Measurements from ENCODE around the gene OOSP4B.
"Not testable (repeated sequence)": the region's sequence is repeated elsewhere in the genome, so short reads cannot be mapped to it uniquely, and the experiment has no call there.

OOSP4B gene

DNA sequence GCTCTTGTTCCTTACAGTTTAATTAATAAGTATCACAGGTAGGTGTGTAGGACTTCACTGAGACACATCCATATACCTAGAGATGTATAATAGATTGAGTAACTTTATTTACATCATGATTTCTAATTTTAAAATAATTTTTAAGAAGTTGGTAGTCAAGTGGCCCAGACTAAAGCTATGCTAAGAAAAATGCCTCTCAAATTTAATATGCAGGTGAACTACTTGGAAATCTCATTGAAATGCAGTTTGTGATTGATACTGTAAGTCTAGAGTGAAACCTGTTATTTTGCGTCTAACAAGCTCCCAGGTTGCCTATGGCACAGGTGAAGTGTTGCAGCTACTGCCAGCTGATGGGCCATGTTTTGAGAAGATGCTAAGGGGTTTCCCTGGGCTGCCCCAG, at the start of gene OOSP4B:
Gene OOSP4B (plus strand): TSS at position 301 of the 400 bp plus-strand sequence.
- DNase-seq: no peak

DNA sequence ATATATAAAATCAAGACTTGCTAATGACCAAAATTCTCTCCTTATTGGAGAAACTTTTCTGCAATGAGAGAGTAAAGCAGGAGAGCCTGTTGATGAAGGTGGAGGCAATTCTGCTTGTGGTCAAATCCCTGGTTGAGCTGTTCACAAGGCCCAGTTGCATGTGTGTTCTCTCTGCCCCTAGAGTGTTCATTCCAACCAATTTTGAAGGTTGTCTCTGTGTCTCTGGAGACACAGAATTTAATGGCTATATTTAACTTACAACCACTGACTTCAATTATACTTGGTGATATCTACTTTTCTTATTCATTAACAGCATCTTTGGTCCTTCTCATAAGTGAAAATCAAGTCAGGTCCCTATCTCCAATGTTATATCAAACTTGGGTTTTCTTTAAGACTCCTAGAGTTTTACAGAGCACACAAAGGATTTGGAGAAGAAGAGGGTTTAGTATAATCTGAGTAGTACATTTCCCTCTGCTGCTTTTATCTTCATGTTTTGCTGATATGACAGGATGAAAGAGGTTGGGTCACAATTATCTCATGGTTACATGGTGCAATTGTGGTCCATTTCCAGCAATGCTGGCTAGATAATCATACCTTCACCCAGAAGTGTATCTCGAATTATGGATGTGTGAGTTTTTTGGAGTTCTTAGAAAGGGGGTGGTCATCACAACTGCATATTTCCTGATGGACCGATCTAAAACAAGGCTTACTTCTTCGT, 49.1 kb upstream of the OOSP4B start:
- DNase-seq: no peak

DNA sequence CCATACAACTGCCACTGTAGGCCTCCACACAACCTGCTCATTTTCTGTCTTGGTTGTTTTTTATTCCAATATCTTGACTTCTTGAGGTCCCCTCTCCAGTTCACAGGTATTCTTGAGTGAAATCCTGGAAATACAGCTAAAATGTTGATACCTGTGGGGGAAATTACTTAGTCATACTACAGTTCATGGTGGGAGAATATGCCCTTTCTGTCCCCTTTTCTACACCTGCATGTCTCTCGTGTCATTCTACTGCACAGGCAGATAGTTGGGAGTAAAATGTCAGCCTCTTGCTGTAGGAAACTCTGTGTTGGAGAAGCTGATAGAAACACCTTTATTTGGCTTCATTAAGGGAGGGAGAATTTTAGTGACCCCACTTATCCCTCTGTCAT, 48.6 kb upstream of the OOSP4B start:
- no peak for DNase-seq

DNA sequence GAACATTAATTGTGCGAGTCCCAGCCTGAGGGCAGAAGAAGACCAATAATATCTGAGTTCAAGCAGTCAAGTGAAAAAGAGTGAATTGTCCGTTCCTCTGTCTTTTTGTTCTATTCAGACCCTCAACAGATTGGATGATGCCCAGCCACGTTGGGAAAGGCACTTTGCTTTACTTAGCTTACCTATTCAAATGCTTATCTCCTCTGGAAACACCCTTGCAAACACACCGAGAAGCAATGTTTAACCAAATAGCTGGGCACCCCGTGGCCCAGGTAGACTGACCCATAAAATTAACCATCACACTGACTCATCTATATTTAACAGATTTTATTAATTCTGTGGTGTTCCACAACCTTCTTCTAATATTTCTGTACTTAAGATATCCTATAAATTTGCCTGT, 43.9 kb upstream of the OOSP4B start:
- no peak for DNase-seq

DNA sequence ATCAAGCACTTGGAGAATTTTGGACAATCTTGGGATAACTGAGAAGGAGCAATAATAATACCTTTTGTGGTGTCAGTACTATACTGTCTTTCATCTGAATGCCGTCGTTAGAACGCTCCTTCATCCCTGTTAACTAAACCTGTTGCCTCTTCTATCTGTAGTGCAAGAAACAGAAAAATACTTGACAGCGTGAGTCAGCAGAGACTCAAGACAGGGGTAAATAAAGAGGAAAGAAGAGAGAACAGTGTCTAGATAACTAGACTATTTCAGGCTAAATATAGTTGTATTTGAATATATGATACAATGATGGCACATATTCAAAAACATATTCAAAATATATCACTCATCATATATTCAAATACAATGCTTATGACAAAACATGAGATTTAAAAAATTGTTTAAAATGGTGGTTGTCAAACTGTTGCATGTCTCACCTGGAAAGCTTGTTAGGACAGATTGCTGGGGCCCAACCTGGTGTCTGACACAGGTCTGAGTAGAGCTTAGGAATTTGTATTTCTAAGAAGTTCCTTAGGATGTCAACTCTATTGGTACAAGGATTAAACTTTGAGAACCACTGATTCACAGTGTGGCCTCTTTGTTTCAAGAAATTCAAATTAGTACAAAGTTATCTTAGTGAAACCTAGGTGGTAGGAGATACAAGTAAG, 35.7 kb upstream of the OOSP4B start:
- no peak for DNase-seq

DNA sequence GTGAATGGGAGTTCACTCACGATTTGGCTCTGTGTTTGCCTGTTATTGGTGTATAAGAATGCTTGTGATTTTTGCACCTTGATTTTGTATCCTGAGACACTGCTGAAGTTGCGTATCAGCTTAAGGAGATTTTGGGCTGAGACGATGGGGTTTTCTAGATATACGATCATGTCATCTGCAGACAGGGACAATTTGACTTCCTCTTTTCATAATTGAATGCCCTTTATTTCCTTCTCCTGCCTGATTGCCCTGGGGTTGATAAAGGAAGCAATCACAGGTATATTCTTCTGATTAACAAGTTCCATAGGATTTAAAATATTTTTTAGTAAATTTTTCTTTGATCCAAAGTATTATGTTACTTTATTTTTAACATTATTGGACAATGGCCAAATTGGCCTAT, 34.9 kb upstream of the OOSP4B start:
- DNase-seq: not testable (repeated sequence)

DNA sequence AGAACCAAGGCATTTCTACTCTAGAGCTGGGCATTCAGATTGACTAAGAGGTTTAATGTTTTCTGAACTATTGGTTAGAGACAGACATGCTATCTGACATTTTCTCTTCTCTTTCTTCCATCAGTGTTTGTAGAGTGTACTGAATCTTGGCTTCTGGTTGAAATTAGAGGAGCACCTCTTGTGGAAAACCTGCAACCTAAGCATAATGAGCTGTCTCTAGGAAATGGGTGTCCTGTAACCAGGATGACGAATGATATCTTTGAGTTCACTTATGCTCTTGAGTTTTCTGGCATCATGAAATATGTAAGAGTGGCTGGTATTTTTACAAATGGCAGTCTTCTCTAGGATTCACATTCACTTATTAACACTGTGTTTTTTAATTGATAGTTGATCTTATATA, 33.8 kb upstream of the OOSP4B start:
- DNase-seq: no peak

DNA sequence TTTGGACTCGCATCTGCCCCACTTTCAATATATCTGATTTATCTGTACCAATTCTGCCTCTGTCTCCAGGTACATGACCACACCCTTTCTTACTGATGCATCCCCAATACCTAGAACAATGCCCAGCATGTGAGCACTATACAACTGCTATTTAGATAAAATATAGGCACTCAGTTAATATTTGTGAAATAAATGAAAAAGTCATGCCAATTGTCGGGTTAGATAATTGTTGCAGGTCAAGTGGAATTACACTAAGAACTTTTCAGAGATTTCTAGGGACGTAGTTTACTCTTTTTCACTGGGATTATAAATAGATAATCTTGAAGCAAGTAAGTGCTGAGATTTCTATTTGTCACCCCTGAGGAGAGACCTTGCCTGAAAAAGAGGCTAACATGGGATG, 32.6 kb upstream of the OOSP4B start:
- no peak for DNase-seq

DNA sequence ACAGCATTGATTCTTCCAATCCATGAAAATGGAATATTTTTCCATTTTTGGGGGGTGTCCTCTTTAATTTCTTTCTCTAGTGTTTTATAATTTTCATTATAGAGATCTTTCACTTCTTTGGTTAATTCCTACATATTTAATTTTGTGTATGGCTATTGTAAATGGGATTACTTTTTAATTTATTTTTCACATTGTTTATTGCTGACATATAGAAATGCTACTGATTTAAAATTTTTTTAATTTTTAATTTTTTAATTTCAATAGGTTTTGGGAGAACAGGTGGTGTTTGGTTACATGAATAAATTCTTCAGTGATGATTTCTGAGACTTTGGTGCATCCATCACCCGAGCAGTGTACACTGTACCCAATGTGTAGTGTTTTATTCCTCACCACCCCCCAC, 26.6 kb upstream of the OOSP4B start:
- no peak for DNase-seq

DNA sequence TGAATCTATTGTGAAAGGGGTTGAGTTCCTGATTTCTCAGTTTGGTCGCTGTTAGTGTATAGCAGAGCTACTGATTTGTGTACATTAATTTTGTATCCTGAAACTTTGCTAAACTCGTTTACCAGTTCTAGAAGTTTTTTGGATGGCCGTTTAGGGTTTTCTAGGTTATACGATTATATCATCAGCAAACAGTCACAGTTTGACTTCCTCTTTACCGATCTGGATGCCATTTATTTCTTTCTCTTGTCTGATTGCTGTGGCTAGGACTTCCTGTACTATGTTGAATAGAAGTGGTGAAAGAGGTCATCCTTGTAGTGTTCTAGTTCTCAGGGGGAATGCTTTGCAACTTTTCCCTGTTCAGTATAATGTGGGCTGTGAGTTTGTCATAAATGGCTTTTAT, 24.6 kb upstream of the OOSP4B start:
- no peak for DNase-seq

DNA sequence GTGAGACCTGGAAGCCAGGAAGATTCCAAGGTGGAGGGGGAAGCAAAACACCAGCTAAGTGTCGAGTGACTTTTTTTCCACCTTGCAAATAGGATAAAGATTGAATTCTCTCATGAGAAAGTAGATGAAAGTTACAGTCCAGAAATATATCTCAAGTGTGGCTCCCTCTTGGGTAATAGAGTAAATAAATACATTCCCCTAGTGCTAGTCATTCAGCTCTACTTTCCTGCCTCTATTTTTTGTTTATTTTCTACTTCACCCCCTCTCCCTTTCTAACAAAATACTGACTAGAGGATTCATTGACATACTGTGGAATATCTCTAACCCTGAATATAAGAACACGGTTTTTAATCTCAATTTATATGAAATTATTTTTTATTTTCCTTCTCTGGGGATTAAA, 19.2 kb upstream of the OOSP4B start:
- no peak for DNase-seq

DNA sequence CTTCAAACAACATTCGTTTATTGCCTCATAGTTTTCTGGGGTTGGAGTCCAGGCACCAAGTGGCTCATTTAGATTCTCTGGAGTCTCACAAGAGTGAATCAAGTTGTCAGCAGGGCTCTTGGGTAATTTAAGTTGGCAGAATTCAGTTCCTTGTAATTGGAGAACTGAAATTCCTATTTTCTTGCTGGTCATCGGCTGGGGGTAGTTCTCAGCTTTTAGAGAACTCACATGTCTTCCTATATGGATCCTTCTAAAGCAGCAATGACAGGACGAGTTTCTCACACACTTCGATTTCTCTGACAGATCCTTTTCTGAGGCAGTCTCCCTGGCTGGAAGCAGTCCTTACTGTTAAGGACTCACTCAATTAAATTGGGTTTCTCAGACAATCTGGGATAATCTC, 17.3 kb upstream of the OOSP4B start:
- no peak for DNase-seq

DNA sequence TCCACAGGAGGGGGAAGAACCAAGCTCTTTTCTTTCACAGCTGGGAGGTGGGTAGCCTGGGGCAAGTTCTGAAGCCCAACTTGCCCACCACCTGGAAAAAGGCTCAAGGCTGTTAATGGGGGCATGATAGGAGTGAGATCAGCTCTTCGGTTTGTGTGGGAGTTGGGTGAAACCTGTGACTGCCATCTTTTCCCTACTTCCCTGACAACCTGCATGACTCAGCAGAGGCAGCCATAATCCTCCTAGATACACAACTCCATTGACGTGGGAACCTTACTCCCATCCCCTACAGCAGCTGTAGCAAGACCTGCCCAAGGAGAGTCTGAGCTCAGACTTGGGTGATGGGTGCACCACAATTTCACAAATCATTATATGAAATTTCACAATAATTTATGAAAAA, 13.3 kb upstream of the OOSP4B start:
- no peak for DNase-seq

DNA sequence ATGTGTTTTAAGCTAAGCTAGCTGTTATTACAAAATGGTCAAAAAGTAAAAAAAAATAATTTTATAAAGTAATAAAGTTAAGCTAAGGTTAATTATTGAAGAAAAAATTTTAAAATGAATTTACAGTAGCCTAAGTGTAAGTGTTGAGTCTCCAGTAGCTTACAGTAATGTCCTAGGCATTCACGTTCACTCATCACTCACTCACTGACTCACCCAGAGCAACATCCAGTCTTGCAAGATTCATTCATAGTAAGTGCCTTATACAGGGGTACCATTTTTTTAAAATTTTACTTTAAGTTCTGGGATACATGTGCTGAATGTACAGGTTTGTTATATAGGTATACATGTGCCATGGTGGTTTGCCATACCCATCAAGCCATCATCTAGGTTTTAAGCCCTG, 11.6 kb upstream of the OOSP4B start:
- DNase-seq: no peak

DNA sequence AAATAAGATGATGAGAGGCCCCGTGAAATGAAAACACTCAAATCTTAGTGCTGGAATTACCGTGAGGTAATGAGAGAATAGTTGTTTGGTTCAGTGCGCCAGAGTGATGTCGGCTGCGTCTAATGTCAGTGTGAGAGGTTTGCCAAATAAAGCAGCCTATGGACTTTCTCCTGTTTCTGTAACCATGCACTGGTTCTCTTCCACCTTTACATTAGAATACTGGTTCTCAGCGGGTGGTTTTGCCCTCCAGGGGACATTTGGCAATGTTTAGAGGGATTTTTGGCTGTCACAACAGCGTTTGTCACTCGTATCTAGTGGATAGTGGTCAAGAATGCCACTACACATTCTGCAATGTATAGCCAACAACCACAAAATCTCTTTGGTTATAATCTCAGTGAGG, 1.1 kb downstream of the OOSP4B start:
- no peak for DNase-seq

DNA sequence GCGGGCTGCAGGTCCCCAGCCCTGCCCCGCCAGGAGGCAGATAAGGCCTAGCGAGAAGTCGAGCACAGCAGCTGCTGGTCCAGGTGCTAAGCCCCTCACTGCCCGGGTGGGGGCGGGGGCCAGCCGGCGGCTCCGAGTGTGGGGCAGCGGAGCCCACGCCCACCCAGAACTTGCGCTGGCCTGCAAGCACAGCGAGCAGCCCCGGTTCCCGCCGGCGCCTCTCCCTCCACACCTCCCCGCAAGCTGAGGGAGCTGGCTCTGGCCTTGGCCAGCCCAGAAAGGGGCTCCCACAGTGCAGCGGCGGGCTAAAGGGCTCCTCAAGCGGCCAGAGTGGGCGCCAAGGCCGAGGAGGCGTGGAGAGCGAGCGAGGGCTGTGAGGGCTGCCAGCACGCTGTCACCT, 3.4 kb downstream of the OOSP4B start:
- DNase-seq: not testable (repeated sequence)

DNA sequence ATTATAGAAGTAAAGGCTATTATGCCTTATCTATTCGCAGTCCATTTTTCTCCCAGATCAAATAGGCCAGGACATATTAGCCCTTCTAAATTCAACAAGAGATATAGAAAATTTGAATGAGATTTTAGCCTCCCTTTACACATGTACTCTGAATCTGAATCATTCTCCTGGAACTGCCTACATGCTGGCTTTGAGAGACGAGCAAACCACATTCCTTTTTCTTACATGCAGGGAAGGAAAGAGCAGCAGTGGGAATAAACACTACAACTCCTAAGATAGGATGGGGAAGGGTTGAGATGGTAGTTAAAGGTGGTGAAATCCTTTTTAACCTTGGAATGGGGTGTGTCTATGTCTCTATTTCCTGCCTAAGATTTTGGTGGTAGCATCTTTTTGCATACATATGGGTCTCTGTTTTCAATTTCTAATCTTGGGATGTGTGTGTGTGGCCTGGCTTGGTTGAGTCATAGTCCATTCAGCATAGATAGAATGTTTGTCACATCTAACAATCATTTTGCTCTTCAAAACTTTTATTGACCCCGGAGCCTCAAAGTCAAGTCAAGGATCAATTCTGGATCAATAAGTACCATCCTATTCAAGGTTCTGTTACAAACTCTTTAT, 12.1 kb downstream of the OOSP4B start:
- DNase-seq: no peak

DNA sequence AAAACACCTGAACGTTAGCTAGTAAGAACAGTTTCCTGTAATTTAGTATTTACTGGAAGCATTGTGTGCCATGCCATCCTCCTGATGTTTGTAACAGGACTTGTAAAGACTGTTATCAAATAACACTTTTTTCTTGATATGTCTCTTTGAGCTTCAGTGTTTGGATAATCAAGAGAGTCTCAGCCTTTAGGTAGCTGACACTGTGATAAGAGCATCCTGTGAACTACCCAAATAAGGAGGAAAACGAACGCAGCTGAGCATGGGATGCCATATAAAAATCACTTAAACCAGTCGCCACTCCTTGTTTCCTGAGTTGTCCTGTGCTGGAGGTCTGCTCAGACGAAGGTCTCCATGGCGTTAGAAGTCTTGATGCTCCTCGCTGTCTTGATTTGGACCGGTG, 23.1 kb downstream of the OOSP4B start, which contains the start of gene OOSP2:
Gene OOSP2 (plus strand): TSS at position 301 of the 400 bp plus-strand sequence. CDS start 51 bp downstream, at position 352.
- DNase-seq: no peak

DNA sequence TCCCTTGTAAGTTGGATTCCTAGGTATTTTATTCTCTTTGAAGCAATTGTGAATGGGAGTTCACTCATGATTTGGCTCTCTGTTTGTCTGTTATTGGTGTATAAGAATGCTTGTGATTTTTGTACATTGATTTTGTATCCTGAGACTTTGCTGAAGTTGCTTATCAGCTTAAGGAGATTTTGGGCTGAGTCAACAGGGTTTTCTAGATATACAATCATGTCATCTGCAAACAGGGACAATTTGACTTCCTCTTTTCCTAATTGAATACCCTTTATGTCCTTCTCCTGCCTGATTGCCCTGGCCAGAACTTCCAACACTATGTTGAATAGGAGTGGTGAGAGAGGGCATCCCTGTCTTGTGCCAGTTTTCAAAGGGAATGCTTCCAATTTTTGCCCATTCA, 33.4 kb downstream of the OOSP4B start:
- DNase-seq: not testable (repeated sequence)

DNA sequence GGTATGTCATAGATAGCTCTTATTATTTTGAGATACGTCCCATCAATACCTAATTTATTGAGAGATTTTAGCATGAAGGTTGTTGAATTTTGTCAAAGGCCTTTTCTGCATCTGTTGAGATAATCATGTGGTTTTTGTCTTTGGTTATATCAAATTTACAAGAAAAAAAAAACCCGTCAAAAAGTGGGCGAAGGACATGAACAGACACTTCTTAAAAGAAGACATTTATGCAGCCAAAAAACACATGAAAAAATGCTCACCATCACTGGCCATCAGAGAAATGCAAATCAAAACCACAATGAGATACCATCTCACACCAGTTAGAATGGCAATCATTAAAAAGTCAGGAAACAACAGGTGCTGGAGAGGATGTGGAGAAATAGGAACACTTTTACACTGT, 33.9 kb downstream of the OOSP4B start:
- not testable (repeated sequence) for DNase-seq

DNA sequence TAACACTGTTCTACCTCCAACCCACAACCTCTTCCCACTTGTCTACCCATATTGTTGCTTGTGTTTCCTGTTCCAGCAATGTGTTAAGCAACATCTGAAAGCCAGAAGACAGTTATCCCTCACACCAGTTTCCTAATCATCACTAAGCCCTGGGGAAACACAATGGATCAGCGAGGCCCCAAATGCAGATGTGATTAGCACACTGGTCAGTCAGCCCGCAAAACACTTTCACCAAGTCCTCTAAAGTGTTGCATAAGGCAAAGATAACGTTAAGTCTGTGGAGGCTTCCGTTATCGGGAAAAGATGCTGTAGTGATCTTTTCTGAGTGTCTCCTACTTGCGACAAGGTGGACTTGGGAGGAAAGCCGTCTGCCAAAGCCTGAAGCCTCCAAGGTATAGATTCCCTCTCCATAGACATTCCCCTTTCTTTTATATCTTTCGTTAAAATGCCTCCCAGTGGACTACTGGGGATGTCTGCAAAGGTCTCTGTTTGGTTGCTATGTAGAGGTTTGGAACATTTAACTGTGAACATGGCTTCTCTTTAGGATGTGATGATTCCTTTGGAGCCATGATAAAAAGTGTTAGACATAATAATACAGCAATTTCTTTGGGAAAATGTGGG, 39.5 kb downstream of the OOSP4B start, which contains the start of gene MS4A3:
Gene MS4A3 (plus strand): TSS at position 317 of the 621 bp plus-strand sequence. CDS start 4,496 bp downstream, outside the sequence.
- DNase-seq: no peak

DNA sequence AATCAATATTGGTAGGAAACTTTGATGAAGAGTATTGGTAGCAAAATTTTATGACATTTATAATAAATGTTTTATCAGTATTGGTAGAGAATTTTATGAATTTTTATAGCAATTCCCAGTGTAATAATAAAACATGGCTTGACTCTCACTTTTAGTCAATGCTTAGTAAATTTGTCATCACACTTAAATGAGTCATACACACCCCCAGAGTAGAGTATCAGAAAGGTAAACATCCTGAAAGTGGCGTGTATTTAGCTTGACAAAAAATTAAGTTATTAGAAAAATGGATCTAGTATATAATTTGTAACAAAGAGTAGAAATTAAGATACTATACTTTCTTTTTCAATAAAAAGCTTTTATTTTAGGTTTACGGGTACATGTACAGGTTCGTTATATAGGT, 42.1 kb downstream of the OOSP4B start:
- no peak for DNase-seq

DNA sequence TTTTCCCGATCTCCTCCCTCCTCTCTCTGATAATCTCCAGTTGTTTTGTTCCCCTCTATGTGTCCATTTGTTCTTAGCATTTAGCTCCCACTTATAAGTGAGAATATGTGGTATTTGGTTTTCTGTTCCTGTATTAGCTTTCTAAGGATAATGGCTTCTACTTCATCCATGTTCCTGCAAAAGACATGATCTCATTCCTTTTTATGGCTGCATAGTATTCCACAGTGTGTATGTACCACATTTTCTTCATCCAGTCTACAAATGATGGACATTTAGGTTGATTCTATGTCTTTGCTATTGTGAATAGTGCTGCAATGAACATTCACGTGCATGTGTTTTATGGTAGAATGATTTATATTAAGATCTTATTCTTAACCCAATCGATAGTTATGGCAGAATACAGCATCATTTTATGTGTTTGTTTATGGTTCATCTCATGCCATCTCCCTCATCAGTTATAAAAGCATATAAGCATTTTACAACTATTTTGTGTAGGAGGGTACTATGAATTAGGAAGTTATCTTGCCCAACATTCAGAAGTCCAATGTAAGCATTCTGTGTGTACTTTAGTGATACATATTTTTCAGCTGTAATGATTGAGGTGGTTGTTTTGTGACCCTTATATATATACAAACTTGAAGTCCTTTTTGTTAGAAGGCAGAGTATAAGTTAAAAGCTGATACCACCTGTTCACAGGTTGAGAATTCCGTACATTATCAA, 42.7 kb downstream of the OOSP4B start:
- no peak for DNase-seq

Data from CD4-positive, alpha-beta T cell treated with Interleukin-21 for 1 hour (primary cell).